ENCODE data around the gene PI3. TPM values are rescaled to one million over a fixed set of nuclear protein-coding genes. Genes with fewer than 3 reads are reported as not detected.

The PI3 gene
- total RNA-seq, 1 experiment from 2014 or later, result not detected

DNA sequence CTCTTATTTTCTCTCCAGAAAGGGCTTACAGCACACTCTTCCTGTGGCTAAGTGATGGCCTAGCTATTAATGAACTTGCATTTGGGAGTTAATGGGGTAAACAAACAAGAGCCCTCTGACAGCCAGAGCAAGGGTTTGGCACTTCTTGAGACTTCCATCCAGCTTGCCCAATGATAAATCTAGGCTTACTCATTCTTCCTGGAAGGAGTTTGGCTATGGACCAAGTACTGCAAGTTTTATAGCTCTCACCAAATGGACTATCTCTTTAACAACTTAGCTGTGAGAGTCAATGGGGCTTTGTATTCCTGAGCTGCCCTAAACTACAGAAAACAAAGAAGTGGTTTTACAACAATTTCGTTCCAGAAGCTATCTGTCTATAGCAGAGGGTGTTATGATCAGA lies 16.7 kb upstream of the PI3 start:
- DNase-seq (ENCODE audit: low read depth in 1 of 2, low spot score in 2 of 2), result no peak
- Histone ChIP-seq H3K27ac (no peak overlapping the region), H3K4me3 (no peak overlapping the region), H3K9me3 (replicated peaks) (no peaks in the 10 kb centered on the region), H3K36me3 (no peaks in the 10 kb centered on the region), H3K4me1 (replicated peaks) (no peaks in the 10 kb centered on the region), H3K27me3 (replicated peaks) (no peaks in the 10 kb centered on the region)

DNA sequence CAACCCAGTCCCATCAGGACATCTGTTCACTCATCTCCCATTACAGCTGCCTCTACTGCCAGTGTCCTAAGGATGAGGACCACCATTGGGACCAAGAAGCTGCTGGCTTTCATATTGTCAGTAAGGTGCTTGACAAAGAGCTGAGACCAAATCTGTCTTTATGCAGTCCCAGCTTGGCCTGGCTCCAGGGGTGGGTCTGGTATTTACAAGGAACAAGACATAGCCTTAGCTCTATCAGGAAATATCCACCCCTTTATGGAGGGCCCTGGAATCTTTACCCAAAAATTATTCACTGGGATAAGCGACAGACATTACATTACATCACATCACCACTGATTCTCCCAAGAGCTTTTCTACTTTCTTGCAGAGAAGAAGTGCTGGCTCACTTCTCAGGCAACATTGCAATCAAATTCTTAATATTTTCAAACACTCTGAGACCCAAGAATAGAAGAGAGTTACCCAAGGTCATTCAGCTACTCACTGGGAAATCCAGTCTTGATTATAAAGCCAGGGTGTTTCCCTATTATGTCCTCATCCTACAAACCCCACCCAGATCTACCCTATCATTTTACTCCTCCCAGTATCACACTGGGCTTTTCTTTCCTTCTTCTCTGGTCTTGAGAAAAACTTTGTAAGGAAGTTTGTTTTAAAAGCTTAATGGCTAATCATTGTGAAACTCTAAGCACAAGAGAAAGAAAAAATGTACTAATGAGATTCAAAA lies 11.5 kb upstream of the PI3 start:
- no peaks in the 10 kb centered on the region; the same call in 1 of the 2 replicates for H3K9me3 ChIP-seq (replicated peaks)
- no peak for DNase-seq (ENCODE audit: low read depth in 1 of 2, low spot score in 2 of 2)
- H3K36me3 ChIP-seq, result no peaks in the 10 kb centered on the region
- no peaks in the 10 kb centered on the region for H3K27me3 ChIP-seq (replicated peaks)
- H3K4me3 ChIP-seq, result no peak overlapping the region
- H3K27ac ChIP-seq, result no peak overlapping the region
- H3K4me1 ChIP-seq (replicated peaks), result no peaks in the 10 kb centered on the region

DNA sequence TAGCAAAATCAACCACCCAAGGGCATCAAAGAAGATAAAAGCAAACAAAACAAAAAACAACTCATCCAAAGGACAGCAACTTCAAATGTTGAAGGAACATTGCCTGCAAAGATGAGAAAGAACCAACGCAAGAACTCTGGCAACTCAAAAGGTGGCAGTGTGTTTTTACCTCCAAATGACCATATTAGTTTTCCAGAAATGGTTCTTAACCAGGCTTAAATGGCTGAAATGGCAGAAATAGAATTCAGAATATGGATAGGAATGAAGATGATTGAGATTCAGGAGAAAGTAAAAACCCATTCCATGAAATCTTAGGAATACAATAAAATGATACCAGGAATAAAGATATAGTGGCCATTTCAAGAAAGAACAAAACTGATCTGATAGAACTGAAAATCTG lies 9.8 kb upstream of the PI3 start:
- Histone ChIP-seq H3K4me3 (no peak overlapping the region), H3K27ac (no peak overlapping the region), H3K27me3 (replicated peaks) (0 out of 2 replicates have a peak, but pooled peaks cover under 1% of the 10 kb centered on the region), H3K9me3 (replicated peaks) (no peaks in the 10 kb centered on the region; the same call in 1 of the 2 replicates), H3K36me3 (no peaks in the 10 kb centered on the region), H3K4me1 (replicated peaks) (no peaks in the 10 kb centered on the region)
- DNase-seq (ENCODE audit: low read depth in 1 of 2, low spot score in 2 of 2), result no peak

DNA sequence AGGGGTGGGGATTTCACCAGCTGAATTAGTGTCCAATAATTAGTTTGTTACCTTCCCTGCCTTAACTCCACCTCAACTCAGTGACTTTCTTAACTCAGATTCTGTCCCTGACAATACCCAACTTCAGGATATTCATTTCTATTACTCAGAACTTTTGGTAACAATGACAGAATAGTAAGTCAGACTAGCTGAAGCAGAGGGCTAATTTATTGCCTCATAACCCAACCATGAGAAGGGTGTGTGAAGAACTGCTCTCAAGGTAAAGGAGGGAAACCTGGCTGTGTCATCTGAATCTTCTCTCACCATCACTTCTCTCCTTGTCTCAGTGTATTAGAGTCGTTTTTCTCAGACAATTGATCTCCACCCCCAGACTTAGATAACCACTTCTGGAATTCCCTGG lies 1.2 kb upstream of the PI3 start:
- Histone ChIP-seq H3K27me3 (replicated peaks) (0 out of 2 replicates have a peak, but pooled peaks cover 4% of the 10 kb centered on the region), H3K36me3 (no peaks in the 10 kb centered on the region), H3K4me3 (no peak overlapping the region), H3K4me1 (replicated peaks) (no peaks in the 10 kb centered on the region), H3K9me3 (replicated peaks) (no peaks in the 10 kb centered on the region), H3K27ac (no peak overlapping the region)
- DNase-seq (ENCODE audit: low read depth in 1 of 2, low spot score in 2 of 2), result no peak

- DNase-seq (ENCODE audit: low read depth in 1 of 2, low spot score in 2 of 2), result no peak
- Histone ChIP-seq H3K27me3 (replicated peaks) (no peaks in the 10 kb centered on the region), H3K27ac (no peak overlapping the region), H3K4me1 (replicated peaks) (no peaks in the 10 kb centered on the region), H3K4me3 (no peak overlapping the region), H3K9me3 (replicated peaks) (no peaks in the 10 kb centered on the region), H3K36me3 (no peaks in the 10 kb centered on the region)
These were observed 2.0 kb downstream of the PI3 start for GRCh38 chr20:45176526-45177267.

- no peaks in the 10 kb centered on the region for H3K9me3 ChIP-seq (replicated peaks)
- no peaks in the 10 kb centered on the region for H3K27me3 ChIP-seq (replicated peaks)
- no peak overlapping the region for H3K27ac ChIP-seq
- no peaks in the 10 kb centered on the region for H3K36me3 ChIP-seq
- no peak for DNase-seq (ENCODE audit: low read depth in 1 of 2, low spot score in 2 of 2)
- no peaks in the 10 kb centered on the region for H3K4me1 ChIP-seq (replicated peaks)
- no peak overlapping the region for H3K4me3 ChIP-seq
These were observed 4.5 kb downstream of the PI3 start for GRCh38 chr20:45179166-45179565.

DNA sequence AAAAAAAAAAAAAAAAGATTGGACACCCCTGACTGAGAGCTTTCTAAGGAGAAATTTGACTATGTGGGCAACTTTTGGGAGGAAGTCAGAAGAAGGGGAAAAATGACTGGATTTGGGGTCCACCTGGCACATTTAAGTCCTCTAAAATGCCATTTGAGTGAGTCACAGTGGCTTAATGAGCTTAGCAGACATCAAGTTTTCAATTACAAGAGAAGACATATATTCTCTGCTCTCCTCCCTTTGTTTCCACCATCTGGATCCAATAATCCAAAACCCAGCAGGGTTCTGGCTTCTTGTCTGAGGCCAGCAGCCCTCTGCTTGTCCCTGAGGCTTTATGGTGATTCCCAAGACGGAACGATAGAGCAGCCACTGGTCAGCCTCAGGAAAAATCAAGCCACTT lies 6.9 kb downstream of the PI3 start:
- no peak overlapping the region for H3K27ac ChIP-seq
- H3K4me3 ChIP-seq, result no peak overlapping the region
- no peaks in the 10 kb centered on the region for H3K4me1 ChIP-seq (replicated peaks)
- H3K9me3 ChIP-seq (replicated peaks), result no peaks in the 10 kb centered on the region
- peak in 1 of 2 experiments; percentile 11 for DNase-seq (ENCODE audit: low read depth in 1 of 2, low spot score in 2 of 2)
- H3K27me3 ChIP-seq (replicated peaks), result 0 out of 2 replicates have a peak, but pooled peaks cover 3% of the 10 kb centered on the region
- H3K36me3 ChIP-seq, result no peaks in the 10 kb centered on the region

DNA sequence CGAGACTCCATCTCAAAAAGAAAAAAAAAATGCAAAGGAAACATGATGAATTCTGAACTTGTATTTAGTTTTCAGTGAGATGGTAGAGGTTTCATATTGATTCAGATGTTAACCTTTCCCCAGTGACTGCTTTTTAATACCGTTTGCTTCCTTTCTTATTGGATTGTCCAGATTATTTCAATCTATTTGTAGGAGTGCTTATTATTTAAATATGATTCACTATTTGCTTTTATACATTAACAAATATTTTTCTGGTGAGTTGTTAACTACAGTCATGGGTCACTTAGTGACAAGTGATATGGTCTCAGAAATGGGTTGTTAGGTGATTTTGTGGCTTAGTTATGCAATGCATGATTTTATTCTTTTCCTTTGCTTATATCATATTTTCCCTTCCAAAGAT lies 8.4 kb downstream of the PI3 start:
- no peak overlapping the region for H3K27ac ChIP-seq
- H3K4me1 ChIP-seq (replicated peaks), result no peaks in the 10 kb centered on the region
- H3K27me3 ChIP-seq (replicated peaks), result 0 out of 2 replicates have a peak, but pooled peaks cover 3% of the 10 kb centered on the region
- no peak overlapping the region for H3K4me3 ChIP-seq
- no peak for DNase-seq (ENCODE audit: low read depth in 1 of 2, low spot score in 2 of 2)
- no peaks in the 10 kb centered on the region for H3K9me3 ChIP-seq (replicated peaks)
- no peaks in the 10 kb centered on the region for H3K36me3 ChIP-seq

DNA sequence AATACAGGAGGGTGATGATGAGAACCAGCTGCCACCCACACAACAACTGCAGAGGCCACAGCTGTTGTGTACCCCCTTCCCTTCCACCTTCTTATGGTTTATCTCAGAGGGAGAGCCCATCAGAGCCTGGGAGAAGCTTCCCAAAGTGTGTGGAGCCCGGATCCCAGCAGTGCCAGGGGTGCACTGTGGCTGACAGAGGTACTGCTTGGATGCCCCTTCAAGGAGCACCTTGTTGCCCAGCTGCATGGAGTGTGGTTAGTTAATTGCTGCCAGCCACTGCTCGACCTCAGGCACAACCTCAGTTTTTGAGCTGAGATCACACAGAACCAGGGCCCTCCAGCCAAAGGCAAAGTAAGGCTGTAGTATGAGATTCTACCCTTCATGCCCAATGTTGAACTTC lies 13.0 kb downstream of the PI3 start:
- no peak overlapping the region for H3K27ac ChIP-seq
- no peaks in the 10 kb centered on the region for H3K9me3 ChIP-seq (replicated peaks)
- H3K27me3 ChIP-seq (replicated peaks), result 0 out of 2 replicates have a peak, but pooled peaks cover 3% of the 10 kb centered on the region
- H3K4me3 ChIP-seq, result no peak overlapping the region
- no peaks in the 10 kb centered on the region for H3K36me3 ChIP-seq
- no peak for DNase-seq (ENCODE audit: low read depth in 1 of 2, low spot score in 2 of 2)
- no peaks in the 10 kb centered on the region for H3K4me1 ChIP-seq (replicated peaks)

GRCh38 chr20:45189067-45189609 lies 14.4 kb downstream of the PI3 start:
- Histone ChIP-seq H3K36me3 (no peaks in the 10 kb centered on the region), H3K27me3 (replicated peaks) (0 out of 2 replicates have a peak, but pooled peaks cover 3% of the 10 kb centered on the region), H3K4me1 (replicated peaks) (no peaks in the 10 kb centered on the region), H3K4me3 (no peak overlapping the region), H3K27ac (no peak overlapping the region), H3K9me3 (replicated peaks) (no peaks in the 10 kb centered on the region)
- no peak for DNase-seq (ENCODE audit: low read depth in 1 of 2, low spot score in 2 of 2)

DNA sequence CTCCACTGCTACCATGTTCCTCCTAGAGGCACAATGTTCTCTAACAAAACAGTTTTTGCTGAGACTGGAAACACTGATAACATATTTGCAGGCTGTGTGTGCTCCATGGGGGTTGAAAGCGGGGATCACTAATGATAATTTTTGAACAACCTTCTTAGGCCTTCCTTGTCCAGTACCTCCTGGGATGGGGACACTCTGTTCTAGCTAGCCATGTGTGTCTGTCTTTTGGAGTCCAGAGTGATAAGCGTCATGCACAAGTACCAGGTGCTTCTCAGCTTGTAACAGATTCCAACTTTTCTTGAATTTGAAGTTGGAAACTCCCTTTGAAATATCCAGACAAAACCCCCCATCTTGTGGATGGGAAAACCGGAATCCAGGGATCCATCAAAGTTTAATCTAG lies 15.2 kb downstream of the PI3 start:
- no peak for DNase-seq (ENCODE audit: low read depth in 1 of 2, low spot score in 2 of 2)
- H3K27me3 ChIP-seq (replicated peaks), result 0 out of 2 replicates have a peak, but pooled peaks cover 6% of the 10 kb centered on the region

DNA sequence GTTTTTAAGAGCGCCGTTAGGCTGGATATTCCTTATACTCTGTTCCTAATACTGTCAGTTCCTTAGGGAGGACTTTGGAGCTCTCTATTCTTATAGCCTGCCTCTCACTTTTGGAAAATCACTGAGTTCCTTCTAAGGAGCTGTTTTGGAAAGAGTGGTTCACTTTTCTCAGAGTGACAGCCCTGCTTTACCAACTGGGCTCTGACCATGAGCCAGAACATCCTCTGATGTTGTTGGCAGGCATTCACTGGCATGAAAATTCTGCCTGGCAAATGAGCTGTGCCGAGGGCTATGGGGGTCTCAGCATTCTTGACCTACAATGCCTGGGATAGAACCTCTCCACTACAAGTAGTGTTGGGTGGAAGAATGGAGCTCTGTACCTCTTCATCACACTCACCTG lies 17.2 kb downstream of the PI3 start:
- Histone ChIP-seq H3K36me3 (no peaks in the 10 kb centered on the region), H3K4me1 (replicated peaks) (no peaks in the 10 kb centered on the region), H3K27ac (no peak overlapping the region), H3K4me3 (no peak overlapping the region), H3K9me3 (replicated peaks) (no peaks in the 10 kb centered on the region), H3K27me3 (replicated peaks) (0 out of 2 replicates have a peak, but pooled peaks cover 3% of the 10 kb centered on the region)
- no peak for DNase-seq (ENCODE audit: low read depth in 1 of 2, low spot score in 2 of 2)

More for the DNA sequence above, 15.2 kb downstream of the PI3 start:
- Histone ChIP-seq H3K27ac (no peak overlapping the region), H3K4me1 (replicated peaks) (no peaks in the 10 kb centered on the region), H3K36me3 (no peaks in the 10 kb centered on the region), H3K9me3 (replicated peaks) (no peaks in the 10 kb centered on the region), H3K4me3 (no peak overlapping the region)

DNA sequence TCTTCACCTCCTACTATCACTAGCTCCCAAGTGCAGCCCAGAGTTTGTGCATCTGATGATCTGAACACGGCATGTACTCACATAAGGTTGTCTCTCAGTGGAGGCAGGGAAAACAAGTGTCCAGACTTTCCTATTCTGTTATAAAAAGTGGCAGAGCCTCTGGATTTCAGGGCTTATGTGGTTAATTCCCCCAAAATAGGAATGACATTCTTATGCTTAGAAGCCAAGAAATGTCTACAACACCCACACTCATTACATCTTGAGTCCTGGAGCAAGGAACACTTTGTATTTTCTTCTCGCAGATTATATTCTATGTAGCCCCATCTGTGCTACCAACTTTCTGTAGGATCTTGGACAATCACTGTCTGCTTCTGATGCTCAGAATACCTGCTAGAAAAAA lies 18.6 kb downstream of the PI3 start:
- H3K36me3 ChIP-seq, result no peaks in the 10 kb centered on the region
- 0 out of 2 replicates have a peak, but pooled peaks cover 3% of the 10 kb centered on the region for H3K27me3 ChIP-seq (replicated peaks)
- no peak overlapping the region for H3K4me3 ChIP-seq
- no peaks in the 10 kb centered on the region for H3K4me1 ChIP-seq (replicated peaks)
- no peak for DNase-seq (ENCODE audit: low read depth in 1 of 2, low spot score in 2 of 2)
- H3K27ac ChIP-seq, result no peak overlapping the region
- H3K9me3 ChIP-seq (replicated peaks), result no peaks in the 10 kb centered on the region

DNA sequence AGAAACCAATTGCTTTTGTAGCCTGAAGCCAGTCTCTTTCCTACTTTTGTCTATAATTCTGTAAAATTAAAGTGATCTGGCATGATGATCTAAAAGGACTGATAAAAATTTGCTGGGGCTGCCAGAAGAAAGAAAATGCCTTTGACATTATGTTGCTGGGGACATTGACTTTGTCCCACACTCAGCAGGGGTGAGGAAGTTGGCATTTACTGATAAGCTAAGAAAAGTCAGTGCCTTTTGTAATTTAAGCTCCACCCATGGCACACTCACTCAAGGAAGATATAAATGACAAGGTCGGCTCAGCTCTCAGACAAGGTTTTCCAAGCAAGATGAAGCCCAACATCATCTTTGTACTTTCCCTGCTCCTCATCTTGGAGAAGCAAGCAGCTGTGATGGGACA lies 32.0 kb downstream of the PI3 start, which contains the start of gene SEMG1:
SEMG1 (plus strand) TSS at position 309 of the 400 bp plus-strand sequence; CDS start at position 330, 21 bp downstream.
- H3K36me3 ChIP-seq, result no peaks in the 10 kb centered on the region
- no peak within 1 kb of the TSS for H3K27ac ChIP-seq
- H3K4me3 ChIP-seq, result no peak within 1 kb of the TSS
- no peaks in the 10 kb centered on the region for H3K4me1 ChIP-seq (replicated peaks)
- H3K9me3 ChIP-seq (replicated peaks), result no peaks in the 10 kb centered on the region
- H3K27me3 ChIP-seq (replicated peaks), result peaks cover 9% of the 10 kb centered on the region
- DNase-seq (ENCODE audit: low read depth in 1 of 2, low spot score in 2 of 2), result no peak

Measured in SJSA1 (cell line).